AG09309 (cell line): ENCODE data around the gene PAX5.

ENCODE experiments used
- DNase-seq: peaks from one replicate; pipeline ENCODE4 v3.0.0-alpha.2; 2010; ENCODE audit warnings: low read depth
- H3K4me3 ChIP-seq: 2 replicates; pipeline ENCODE4 v1.5.1; 2011; ENCODE audit warnings: mild to moderate bottlenecking, low read depth, low read length, moderate library complexity; ENCODE audit not compliant: control insufficient read depth
- TF ChIP-seq, protein P1 (sequence below): IDR thresholded peaks from 2 replicates; pipeline ENCODE4 v1.5.1; 2011; ENCODE audit warnings: mild to moderate bottlenecking, low read depth, low read length, inconsistent platforms; ENCODE audit not compliant: insufficient read depth, control insufficient read depth; ENCODE audit errors: missing control alignments

PAX5 gene

GRCh38 chr9:36818965-36819870 lies 214.8 kb downstream of the PAX5 start:
- no peak for DNase-seq
- H3K4me3 ChIP-seq: no peak overlapping the region
- TF ChIP-seq, protein P1, sequence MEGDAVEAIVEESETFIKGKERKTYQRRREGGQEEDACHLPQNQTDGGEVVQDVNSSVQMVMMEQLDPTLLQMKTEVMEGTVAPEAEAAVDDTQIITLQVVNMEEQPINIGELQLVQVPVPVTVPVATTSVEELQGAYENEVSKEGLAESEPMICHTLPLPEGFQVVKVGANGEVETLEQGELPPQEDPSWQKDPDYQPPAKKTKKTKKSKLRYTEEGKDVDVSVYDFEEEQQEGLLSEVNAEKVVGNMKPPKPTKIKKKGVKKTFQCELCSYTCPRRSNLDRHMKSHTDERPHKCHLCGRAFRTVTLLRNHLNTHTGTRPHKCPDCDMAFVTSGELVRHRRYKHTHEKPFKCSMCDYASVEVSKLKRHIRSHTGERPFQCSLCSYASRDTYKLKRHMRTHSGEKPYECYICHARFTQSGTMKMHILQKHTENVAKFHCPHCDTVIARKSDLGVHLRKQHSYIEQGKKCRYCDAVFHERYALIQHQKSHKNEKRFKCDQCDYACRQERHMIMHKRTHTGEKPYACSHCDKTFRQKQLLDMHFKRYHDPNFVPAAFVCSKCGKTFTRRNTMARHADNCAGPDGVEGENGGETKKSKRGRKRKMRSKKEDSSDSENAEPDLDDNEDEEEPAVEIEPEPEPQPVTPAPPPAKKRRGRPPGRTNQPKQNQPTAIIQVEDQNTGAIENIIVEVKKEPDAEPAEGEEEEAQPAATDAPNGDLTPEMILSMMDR: no peak

GRCh38 chr9:36818242-36818938 lies 215.7 kb downstream of the PAX5 start:
- TF ChIP-seq, protein P1: no peak
- no peak for DNase-seq
- H3K4me3 ChIP-seq: no peak overlapping the region

DNA sequence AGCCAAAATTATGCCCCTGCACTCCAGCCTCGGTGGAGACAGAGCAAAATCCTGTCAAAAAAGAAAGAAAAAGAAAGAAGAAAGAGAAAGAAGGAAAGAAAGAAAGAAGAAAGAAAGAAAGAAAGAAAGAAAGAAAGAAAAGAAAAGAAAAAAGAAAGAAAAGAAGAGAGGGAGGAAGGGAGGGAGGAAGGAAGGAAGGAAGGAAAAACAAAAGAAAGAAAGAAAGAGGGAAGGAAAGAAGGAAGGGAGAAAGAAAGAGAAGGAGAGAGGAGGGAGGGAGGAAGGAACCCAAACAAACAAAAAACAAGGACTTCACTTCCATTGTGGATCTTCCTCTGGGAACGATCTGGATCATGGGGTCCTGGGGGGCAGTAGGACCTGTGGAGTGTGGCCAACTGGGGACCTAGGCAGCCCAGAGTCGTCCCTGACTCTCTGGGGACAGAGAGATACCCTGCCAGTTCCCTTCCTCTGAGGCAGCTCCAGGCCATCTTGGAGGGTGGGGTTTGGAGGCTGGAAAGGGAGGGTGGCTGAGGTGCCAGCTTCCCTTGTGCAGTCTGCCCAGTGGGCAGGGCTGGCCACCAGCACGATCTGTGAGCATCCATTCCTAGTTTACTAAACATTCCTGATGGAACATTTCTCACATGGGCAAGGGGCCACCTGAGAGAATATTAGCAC lies 216.8 kb downstream of the PAX5 start:
- TF ChIP-seq, protein P1: no peak
- H3K4me3 ChIP-seq: no peak overlapping the region
- DNase-seq: no peak

DNA sequence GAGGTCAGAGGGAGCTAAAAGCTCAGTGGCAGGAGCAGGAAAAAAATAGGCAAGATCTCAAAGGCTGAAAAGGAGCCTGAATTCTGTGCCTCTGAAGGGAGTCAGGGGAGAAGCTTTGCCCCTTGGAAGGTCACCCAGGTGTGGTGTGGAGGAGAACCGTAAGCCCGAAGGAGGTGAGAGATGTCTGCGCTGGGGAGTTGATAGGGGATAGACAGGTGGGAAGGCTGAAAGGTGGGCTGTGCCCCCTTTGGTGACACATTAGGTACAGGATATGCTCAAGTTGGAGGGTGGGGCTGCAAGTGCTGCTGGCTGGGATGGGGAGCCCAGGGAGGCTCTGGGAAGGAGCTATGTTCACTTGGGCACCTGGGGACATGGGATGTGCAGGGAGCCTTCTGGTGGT lies 217.7 kb downstream of the PAX5 start:
- DNase-seq: no peak
- no peak overlapping the region for H3K4me3 ChIP-seq
- TF ChIP-seq, protein P1: no peak

GRCh38 chr9:36815566-36816348 lies 218.3 kb downstream of the PAX5 start:
- TF ChIP-seq, protein P1: no peak
- DNase-seq: no peak
- no peak overlapping the region for H3K4me3 ChIP-seq

- no peak for DNase-seq
- H3K4me3 ChIP-seq: no peak overlapping the region
- TF ChIP-seq, protein P1: no peak
Measured at GRCh38 chr9:36815023-36815422, 219.0 kb downstream of the PAX5 start.
